Keratinocyte (primary cell): Measurements from ENCODE around the gene EIF4E2. TPM values are rescaled to one million over a fixed set of nuclear protein-coding genes. Genes with fewer than 3 reads are reported as not detected.

ENCODE experiments used
- DNase-seq: peaks from one replicate; pipeline ENCODE4 v3.0.0-alpha.2; 2011; ENCODE audit warnings: low read depth, missing footprints, low spot score
- FAIRE-seq: peaks from 2 replicates; lab custom pipeline; 2011; peaks lifted over from hg19 to GRCh38; lab: Jason Lieb, UNC
- H2AFZ ChIP-seq: 2 replicates; pipeline ENCODE4 v1.6.0; 2012; ENCODE audit warnings: low read length, control low read depth, inconsistent platforms; ENCODE audit not compliant: control insufficient read depth
- H3K27ac ChIP-seq: 2 replicates; pipeline ENCODE4 v1.5.1; 2011; ENCODE audit warnings: low read length; ENCODE audit not compliant: control insufficient read depth, insufficient read depth
- H3K27me3 ChIP-seq: 3 replicates; pipeline ENCODE4 v1.6.0; 2011; ENCODE audit warnings: low read length; ENCODE audit not compliant: control insufficient read depth, insufficient read depth; ENCODE audit errors: extremely low read depth
- H3K36me3 ChIP-seq, 2 experiments: 2 replicates in 1 of 2; 3 replicates in 1 of 2; pipeline ENCODE4 v1.5.1; 2011; ENCODE audit warnings: low read length in 2 of 2, mild to moderate bottlenecking in 1 of 2; ENCODE audit not compliant: control insufficient read depth in 2 of 2, insufficient read depth in 2 of 2; ENCODE audit errors: extremely low read depth in 1 of 2
- H3K4me1 ChIP-seq: 3 replicates; pipeline ENCODE4 v1.5.1; 2011; ENCODE audit warnings: low read length; ENCODE audit not compliant: control insufficient read depth, insufficient read depth; ENCODE audit errors: extremely low read depth
- H3K4me2 ChIP-seq: 3 replicates; pipeline ENCODE4 v1.6.0; 2011; ENCODE audit warnings: low read depth, low read length; ENCODE audit not compliant: control insufficient read depth, insufficient read depth; ENCODE audit errors: extremely low read depth
- H3K4me3 ChIP-seq, 3 experiments: fragments of 200-600 bp in 1 of 3; sonication (generic) in 1 of 3; 2 replicates in 2 of 3; 3 replicates in 1 of 3; pipeline ENCODE4 v1.5.1; 2011 to 2016; ENCODE audit warnings: low read length in 3 of 3, mild to moderate bottlenecking in 3 of 3, control low read depth in 2 of 3, inconsistent platforms in 1 of 3, low read depth in 1 of 3, mixed read lengths in 1 of 3, mixed run types in 1 of 3, moderate library complexity in 1 of 3; ENCODE audit not compliant: control insufficient read depth in 2 of 3, insufficient read depth in 2 of 3; ENCODE audit errors: extremely low read depth in 1 of 3
- H3K79me2 ChIP-seq: 2 replicates; pipeline ENCODE4 v1.6.0; 2012; ENCODE audit warnings: low read length; ENCODE audit not compliant: control insufficient read depth, insufficient read depth
- H3K9ac ChIP-seq: 3 replicates; pipeline ENCODE4 v1.6.0; 2011; ENCODE audit warnings: low read length; ENCODE audit not compliant: control insufficient read depth, insufficient read depth; ENCODE audit errors: extremely low read depth
- H3K9me1 ChIP-seq: 3 replicates; pipeline ENCODE4 v1.6.0; 2011; ENCODE audit warnings: low read length; ENCODE audit not compliant: control insufficient read depth, insufficient read depth; ENCODE audit errors: extremely low read depth
- H3K9me3 ChIP-seq: 2 replicates; pipeline ENCODE4 v1.5.1; 2012; ENCODE audit warnings: low read depth, low read length; ENCODE audit not compliant: control insufficient read depth
- H4K20me1 ChIP-seq: 3 replicates; pipeline ENCODE4 v1.6.0; 2011; ENCODE audit warnings: low read length; ENCODE audit not compliant: control insufficient read depth, insufficient read depth; ENCODE audit errors: extremely low read depth
- CTCF ChIP-seq, 3 experiments: IDR thresholded peaks in 1 of 3; conservative IDR thresholded peaks in 1 of 3; optimal IDR thresholded peaks in 1 of 3; 2 replicates in 2 of 3; 3 replicates in 1 of 3; pipeline versions ENCODE3 to v1.5.1; 2011; ENCODE audit warnings: low read length in 3 of 3, mild to moderate bottlenecking in 3 of 3, moderate library complexity in 2 of 3, control low read depth in 1 of 3, inconsistent platforms in 1 of 3; ENCODE audit not compliant: insufficient read depth in 2 of 3; ENCODE audit errors: extremely low read depth in 1 of 3
- EZH2 ChIP-seq: IDR thresholded peaks from one replicate; pipeline ENCODE4 v1.6.1; 2012; ENCODE audit warnings: inconsistent platforms, mild to moderate bottlenecking, low read length, moderate library complexity
- dilution Hi-C: fragments of 300-500 bp; cut with MboI; formaldehyde crosslinking; loops from one replicate; pipeline ENCODE4 v1.7.0; 2020; ENCODE audit warnings: low sequenced_read_pairs; ENCODE audit not compliant: extremely low pct_ligation_motif_present
- polyA plus RNA-seq, 5 experiments: library from polyadenylated mRNA; depleted of rRNA in 3 of 5; stranded (reverse) in 3 of 5; stranded (forward) in 1 of 5; unstranded in 1 of 5; fragments of >200 nt; gene quantifications; 1 replicate in 1 of 5; 2 replicates in 3 of 5; 3 replicates in 1 of 5; pipeline versions ENCODE4 v1.2.1 to v1.2.3, GENCODE V29; 2011 to 2012; ENCODE audit warnings: missing spikeins in 2 of 5, low read depth in 1 of 5, low replicate concordance in 1 of 5

Gene EIF4E2
- polyA plus RNA-seq, 1 donor (not counting 4 experiments of a cell fraction or from before 2014, with no cell fraction given), result 79.2 TPM

GRCh38 chr2:232537499-232537898 lies 13.0 kb upstream of the EIF4E2 start:
- no peak overlapping the region for H2AFZ ChIP-seq
- no peaks in the 10 kb centered on the region for H3K9me1 ChIP-seq
- no peak for FAIRE-seq
- H3K9ac ChIP-seq, result no peak overlapping the region
- H3K4me1 ChIP-seq, result peaks cover 3% of the 10 kb centered on the region
- no peak overlapping the region for H3K27ac ChIP-seq
- no peak overlapping the region for H3K4me2 ChIP-seq
- peaks cover 3% of the 10 kb centered on the region for H4K20me1 ChIP-seq
- DNase-seq, result no peak
- H3K36me3 ChIP-seq, result no peaks in the 10 kb centered on the region
- dilution Hi-C loops, result no loop called here
- no peaks in the 10 kb centered on the region for H3K9me3 ChIP-seq
- no peak overlapping the region for H3K4me3 ChIP-seq
- no peaks in the 10 kb centered on the region for H3K27me3 ChIP-seq
- TF ChIP-seq EZH2 (no peak), CTCF (optimal IDR thresholded peaks at IDR 0.05 in 1 of 3, IDR thresholded peaks at IDR 0.05 in 1 of 3, conservative IDR thresholded peaks at IDR 0.05 in 1 of 3; ENCODE audit: extremely low read depth in 1 of 3, insufficient read depth in 2 of 3, low read length in 3 of 3) (no peak)
- no peaks in the 10 kb centered on the region for H3K79me2 ChIP-seq

GRCh38 chr2:232538671-232539070 lies 11.8 kb upstream of the EIF4E2 start:
- Histone ChIP-seq H3K9me3 (no peaks in the 10 kb centered on the region), H4K20me1 (peaks cover 3% of the 10 kb centered on the region), H3K27ac (no peak overlapping the region), H3K79me2 (no peaks in the 10 kb centered on the region), H3K27me3 (no peaks in the 10 kb centered on the region), H3K4me3 (no peak overlapping the region), H3K9me1 (no peaks in the 10 kb centered on the region), H3K9ac (no peak overlapping the region), H3K36me3 (no peaks in the 10 kb centered on the region), H3K4me1 (peaks cover 3% of the 10 kb centered on the region), H3K4me2 (no peak overlapping the region), H2AFZ (no peak overlapping the region)
- no peak for FAIRE-seq
- dilution Hi-C loops, result no loop called here
- no peak for DNase-seq
- no peak for TF ChIP-seq EZH2
